ENCODE measurements around the gene MRC2.

The MRC2 gene

DNA sequence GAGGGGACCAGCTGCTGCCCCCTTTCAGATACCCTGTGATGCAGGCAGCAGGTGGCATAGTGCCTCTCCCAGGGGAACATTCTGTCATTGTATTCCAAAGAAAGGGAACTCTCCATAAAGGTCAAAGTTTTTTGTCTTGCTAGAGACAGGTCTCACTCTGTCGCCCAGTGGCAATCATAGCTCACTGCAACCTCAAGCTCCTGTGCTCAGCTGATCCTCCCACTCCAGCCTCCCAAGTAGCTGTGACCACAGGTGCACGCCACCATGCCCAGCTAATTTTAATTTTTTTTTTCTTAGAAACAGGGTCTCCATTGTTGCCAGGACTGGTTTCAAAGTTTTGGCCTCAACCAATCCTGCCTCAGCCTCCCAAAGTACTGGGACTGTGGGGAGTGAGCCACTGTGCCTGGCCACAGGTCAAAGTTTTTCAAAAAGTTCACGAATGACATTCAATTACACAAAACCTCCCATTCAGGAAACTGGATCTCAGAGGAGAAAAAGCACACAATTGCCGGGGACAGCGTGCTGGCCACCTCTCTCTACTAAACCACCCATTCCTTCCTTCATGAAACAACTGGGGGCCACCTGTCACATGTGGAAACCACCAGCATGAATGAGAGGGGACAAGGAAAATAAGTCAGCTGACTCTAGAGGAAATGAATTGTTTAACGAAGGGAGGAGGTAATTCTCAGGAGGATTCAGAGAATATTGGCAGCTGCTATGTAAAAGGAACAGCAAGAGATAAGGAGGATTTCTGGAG is 100.6 kb downstream of the MRC2 start:
- no peak for DNase-seq

DNA sequence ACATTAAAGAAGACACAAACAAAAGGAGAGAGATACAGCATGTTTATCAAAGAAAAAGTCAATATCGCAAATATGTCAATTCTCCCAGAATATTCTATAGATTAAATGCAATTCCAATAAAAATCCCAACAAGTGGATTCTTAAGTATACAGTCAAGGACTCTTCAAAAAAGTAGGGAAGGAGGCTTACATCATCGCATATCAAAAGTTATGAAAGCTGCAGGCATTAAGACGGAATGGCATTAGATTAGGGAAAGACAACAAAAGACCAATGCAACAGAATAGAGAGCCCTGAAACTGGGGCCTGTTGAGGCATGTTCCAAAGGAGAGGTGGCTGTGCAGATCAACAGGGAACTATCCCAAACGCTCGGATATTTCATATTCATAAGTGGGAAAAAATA is 104.7 kb downstream of the MRC2 start:
- DNase-seq: no peak

DNA sequence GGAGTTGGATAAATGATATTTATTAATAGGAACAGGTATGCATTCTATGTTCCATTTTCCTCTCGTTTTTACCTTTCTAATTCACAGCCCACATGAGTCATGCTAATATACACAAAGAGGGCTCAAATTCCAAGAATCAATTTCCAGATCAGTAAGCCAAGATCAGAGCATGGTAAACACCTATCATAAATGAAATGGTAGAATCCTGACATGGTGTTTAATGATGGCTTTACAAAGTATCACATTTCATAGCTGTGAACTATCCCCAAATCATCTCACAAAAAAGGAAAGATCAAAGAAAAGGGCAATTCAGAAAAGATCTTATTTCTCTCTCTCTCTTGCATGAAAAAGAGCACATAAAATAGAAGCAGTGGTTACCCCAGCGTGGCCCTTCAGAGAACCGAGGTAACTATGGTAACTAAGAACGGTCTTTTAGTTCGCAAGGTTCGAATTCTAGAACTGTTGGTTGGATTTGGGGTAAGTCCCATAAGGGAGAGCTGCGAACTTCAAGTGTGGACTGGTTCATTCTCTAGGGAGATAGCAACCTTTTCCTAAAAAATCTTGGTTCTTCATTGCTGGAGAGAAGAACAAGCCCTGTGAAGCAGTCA is 107.7 kb downstream of the MRC2 start:
- DNase-seq: no peak

DNA sequence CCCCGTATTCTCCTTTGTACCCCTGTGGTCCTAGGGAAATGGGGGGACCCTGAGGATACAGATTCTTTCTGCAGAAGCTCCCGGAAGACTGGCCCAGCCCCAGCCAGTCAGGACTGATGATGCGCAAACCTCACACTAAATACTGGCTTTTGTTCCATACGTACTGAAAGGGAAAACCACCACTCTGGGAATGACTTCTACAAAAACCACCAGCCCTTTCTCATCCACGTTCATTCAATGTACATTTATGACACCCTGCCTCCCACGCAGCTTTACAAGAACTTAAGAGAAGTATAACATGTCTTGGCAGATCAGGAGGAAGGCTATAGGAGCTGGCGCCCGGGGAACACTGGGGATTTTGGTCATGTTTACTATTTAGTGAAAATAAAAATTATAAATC is 110.0 kb downstream of the MRC2 start:
- DNase-seq: no peak

DNA sequence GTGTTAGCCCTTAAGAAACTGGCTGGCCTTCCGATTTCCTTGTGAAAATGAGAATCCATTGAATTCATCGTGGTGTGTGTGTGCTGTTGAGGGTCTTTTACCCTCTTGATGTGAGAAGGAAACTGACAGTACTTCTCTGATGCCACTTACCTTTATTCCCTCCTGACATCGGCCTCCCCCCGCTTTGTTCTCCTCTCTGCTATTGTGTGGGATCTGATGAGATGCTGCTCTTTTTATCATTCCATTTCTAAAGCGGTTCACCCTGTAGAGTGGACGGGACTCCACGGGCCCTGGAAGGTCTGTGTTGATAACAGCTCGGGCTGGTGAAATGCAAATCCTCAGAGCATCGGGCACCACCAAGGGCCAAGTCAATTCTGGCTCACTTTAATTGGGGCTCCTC is 110.8 kb downstream of the MRC2 start:
- DNase-seq: no peak

DNA sequence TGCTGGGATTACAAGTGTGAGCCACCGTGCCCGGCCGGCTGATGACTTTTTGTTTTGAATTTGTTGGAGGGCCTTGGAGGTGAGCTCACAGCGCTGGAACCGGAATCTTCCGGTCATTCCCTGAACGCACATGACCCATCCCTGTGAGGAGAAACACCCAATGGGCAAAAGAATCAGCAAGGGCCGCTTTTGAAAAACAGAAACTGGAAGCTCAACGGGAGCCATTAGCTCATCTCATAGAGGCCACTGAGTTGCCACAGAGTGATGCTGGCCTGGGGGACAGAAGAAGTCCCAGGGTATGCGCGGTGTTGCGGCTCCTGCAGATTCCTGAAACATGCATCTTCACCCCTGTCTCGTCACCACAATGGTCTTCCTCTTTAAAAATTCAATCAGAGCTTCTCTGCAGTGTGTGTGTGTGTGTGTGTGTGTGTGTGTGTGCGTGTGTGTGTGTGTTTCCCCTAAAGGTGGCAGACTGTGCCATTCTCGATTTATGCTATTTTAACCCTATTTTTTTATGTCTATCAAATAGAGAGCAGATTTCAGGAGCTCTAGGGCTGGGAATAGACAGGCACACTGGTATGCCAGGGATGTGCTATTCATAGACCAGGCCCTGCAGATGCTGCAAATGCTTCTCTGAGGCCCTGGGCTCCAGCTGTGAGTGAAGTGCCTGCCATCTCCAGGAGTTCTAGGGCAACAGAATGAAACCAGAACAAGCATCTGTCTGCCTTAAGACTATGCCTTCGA is 112.3 kb downstream of the MRC2 start:
- no peak for DNase-seq

DNA sequence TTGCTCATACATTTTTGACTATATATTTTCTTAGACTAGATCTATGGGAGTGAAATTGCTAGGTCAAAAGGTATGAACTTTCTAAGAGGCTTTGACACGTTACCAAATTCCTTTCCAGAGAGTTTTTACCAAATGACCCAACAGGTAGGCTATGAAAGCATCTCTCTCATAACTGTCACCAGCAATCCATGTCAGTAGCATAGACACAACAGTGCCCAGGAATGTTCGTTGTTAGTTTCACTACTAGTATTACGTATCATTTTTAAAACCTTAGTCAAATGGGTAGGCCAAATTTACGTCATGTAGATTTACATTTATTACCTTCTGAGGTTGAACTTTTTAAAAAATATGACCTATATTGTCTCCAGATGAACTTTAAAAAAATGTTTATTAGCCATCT is 113.8 kb downstream of the MRC2 start:
- no peak for DNase-seq

Data from hippocampal formation (tissue), 2 donors.